HPDE6-E6E7 (cell line): Measurements from ENCODE around the gene ZDHHC6.
A peak's percentile ranks its signal among the peaks of the same experiment; 100 is the strongest.
"Not testable (repeated sequence)": the region's sequence is repeated elsewhere in the genome, so short reads cannot be mapped to it uniquely, and the experiment has no call there.

Experiments
- DNase-seq: peaks from one replicate; pipeline ENCODE4 v3.0.0; 2011; ENCODE audit warnings: missing footprints; ENCODE audit errors: extremely low spot score

Gene ZDHHC6

DNA sequence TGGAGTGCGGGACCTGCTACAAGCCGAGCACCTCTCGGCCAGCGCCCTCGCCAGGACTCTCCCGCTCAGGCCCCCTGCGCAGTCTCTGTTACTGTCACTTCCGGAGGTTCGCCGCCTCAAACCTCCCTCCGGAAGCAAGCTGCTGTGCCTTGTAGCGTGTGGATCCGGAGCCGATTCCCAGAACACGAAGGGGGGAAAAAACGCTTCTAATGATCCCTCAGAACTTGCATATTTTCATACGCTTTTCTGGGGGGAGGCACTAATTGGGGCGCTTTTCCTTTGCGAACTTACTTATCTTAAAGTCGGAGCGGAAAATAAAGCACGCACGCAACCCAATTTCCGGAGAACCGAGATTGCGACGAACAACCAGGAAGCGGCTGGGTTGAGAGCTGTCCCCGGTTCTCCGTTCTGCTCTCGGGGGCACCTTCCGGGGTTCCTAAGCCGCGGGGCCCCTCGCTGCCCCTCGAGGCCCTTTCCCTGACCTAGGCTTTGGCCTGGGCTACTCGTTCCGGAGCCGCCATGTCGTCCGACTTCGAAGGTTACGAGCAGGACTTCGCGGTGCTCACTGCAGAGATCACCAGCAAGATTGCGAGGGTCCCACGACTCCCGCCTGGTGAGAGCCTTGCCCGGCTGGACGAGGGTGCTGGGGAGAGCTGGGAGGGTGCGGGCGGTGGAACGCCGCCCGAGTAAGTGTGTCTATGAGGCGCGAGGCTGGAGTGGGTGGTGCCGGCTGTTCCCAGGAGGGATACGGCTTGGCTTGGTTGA lies at the start of gene ZDHHC6, which contains the start of gene VTI1A:
TSS of gene ZDHHC6 (minus strand) at position 60 of the 765 bp plus-strand sequence. CDS start 1,478 bp downstream, outside the sequence.
TSS of gene VTI1A (plus strand) at position 361 of the 765 bp plus-strand sequence. CDS start at position 520, 159 bp downstream.
- DNase-seq: peak; percentile 78

GRCh38 chr10:112492736-112493135 lies 46.0 kb upstream of the ZDHHC6 start:
- DNase-seq: no peak

DNA sequence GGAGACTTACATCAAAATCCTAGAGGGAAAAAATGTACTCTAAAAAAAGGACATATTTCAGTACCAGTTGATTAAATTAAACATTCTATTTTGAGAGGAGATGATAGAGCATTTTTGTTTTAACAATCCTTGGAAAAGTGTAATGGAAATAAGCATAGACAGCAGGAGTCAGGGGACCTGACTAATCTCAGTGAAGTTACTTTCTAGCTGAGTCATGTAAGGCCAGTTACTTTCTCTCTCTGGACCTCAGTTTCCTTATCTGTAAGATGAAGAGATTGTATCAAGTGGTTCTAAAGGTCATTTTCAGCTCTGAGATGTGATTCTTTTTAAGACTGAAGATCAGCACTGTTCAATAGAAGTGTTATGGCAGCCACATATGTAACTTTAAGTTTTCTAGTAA lies 44.4 kb upstream of the ZDHHC6 start:
- no peak for DNase-seq

GRCh38 chr10:112490545-112490944 lies 43.8 kb upstream of the ZDHHC6 start:
- no peak for DNase-seq

DNA sequence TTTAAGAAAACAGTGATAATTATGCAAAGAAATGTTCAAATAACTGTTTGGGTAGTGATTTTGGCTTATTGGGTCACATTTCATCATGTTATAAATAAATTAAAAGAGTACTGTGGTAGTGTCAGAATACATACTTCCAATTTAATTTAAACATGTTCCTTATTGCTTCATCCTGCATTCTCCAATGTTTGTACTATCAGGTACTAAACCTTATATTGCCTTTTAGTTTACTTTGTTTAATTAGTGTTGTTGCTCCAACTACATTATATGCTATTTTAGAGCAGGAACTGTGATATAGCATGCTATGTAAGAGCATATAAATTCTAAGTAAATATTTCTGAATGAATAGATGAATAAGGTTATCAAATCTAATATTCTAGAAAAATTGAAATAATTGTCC lies 41.2 kb upstream of the ZDHHC6 start:
- DNase-seq: no peak

DNA sequence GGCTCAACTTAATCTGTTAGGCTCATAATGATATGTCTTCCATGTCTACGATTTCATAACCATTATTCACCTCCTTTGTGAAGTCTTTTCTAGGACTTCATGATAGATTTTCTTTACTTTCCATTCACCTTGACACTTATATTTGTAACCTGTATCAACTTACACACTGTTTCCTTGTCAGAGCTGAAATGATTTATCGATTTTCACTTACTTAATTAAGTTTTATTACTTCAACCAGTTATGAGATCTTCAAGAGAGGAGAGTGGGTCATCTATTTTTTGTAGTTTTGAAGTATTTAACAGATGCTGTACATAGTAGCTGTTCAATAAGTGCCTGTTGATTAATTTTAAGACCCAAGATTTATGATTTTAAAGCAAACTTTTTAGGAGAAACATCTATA lies 37.7 kb upstream of the ZDHHC6 start:
- no peak for DNase-seq

DNA sequence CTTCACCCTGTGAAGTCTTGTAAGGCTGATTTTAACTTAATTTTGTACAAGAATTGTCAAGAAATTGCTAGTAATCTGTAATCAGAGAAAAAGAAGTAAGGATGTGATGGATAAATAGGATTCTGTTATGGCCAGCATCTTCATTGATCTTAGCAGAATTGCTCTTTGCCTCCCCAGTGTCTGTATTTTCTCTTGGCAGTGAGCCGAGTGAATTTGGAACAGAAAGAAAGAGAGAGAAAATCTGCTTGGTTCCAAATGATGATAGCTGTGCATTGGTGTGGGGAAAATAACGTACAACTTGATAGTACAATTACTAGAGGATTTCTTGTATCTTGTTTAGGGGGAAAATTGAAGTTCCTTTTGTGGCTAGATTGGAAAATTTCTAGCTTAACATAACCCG lies 34.9 kb upstream of the ZDHHC6 start:
- DNase-seq: no peak

GRCh38 chr10:112475575-112476218 lies 29.0 kb upstream of the ZDHHC6 start:
- no peak for DNase-seq

- DNase-seq: peak; percentile 28
These were observed 25.3 kb upstream of the ZDHHC6 start for GRCh38 chr10:112471878-112472487.

GRCh38 chr10:112467541-112468075 lies 20.9 kb upstream of the ZDHHC6 start:
- DNase-seq: no peak

DNA sequence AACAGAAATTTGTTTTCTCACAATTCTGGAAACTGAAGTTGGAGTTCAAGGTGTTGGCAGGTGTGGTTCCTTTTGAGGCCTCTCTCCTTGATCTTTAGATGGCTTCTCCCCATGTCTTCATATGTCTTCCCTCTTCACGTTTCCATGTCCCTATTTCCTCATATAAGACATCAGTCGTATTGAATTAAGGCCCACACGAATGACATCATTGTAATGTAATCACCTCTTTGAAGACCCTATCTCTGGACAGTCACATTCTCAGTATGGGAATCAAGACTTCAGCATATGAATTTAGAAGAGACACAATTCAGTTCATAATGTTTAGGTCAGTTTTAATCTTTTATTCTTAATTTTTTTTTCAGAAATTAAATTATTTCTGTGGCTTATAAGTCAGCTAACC lies 20.1 kb upstream of the ZDHHC6 start:
- no peak for DNase-seq

- DNase-seq: no peak
These were observed 18.7 kb upstream of the ZDHHC6 start for GRCh38 chr10:112465299-112465883.

GRCh38 chr10:112464074-112464473 lies 17.4 kb upstream of the ZDHHC6 start:
- not testable (repeated sequence) for DNase-seq

GRCh38 chr10:112461029-112461887 lies 14.5 kb upstream of the ZDHHC6 start:
- peak; percentile 10 for DNase-seq

- DNase-seq: no peak
These were observed 13.7 kb upstream of the ZDHHC6 start for GRCh38 chr10:112460366-112460765.

- DNase-seq: no peak
These were observed 9.8 kb upstream of the ZDHHC6 start for GRCh38 chr10:112456533-112456932.

DNA sequence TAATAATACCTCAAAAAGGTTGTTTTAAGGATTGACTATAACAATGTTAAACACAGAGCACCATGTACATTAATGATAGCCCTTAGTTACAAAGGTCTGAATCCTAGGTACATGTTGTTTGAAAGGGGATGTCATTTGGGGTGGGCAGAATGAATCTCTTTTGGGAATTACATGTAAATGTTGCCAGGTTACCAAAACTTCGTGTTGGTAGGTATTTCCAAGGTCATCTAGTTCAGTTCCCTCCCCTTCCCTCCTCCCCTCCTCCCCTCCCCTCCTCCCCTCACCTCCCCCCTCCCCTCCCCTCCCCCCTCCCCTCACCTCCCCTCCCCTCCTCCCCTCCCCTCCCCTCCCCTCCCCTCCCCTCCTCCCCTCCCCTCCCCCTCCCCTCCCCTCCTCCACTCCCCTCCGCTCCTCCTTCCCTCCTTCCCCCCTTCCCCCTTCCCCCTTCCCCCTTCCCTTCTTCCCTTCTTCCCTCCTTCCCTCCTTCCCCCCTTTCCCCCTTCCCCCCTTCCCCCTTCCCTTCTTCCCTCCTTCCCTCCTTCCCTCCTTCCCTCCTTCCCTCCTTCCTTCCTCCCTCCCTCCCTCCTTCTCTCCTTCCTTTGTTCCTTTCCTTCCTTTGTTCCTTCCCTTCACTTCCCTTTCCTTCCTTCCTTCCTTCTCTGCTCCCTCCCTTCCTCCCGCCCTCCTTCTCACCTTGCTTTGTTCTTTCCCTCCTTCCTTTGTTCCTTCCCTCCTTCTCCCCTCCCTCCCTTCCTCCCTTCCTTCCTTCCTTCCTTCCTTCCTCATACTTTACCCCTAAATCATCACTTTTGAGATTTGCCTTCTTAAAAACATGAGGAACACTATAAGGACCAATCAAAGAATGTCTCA lies 8.4 kb upstream of the ZDHHC6 start:
- DNase-seq: no peak

GRCh38 chr10:112448888-112449287 lies 2.2 kb upstream of the ZDHHC6 start:
- DNase-seq: no peak

GRCh38 chr10:112447620-112447928 lies 860 bp upstream of the ZDHHC6 start:
- no peak for DNase-seq
